ENCODE measurements around the gene OTOGL.

Gene OTOGL

DNA sequence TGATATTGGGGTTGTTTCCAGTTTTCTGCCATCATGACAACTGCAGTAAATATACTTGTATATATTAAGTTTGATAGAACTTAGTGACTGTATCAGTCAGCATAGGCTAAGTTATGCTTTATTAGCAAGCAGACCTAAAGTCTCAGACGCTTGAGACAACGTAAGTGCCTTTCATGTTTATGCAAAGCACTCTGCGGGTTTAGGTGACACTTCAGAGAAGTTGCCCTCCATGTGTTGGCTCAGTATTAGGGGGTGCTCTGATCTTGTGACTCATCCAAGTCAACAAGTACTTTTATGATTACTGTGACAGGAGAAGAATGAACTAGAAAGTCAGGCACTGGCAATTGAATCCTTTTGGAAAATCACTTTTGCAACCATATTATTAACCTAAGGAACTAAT lies 13.3 kb upstream of the OTOGL start:
- Histone ChIP-seq H3K27ac (no peak overlapping the region), H3K36me3 (ENCODE audit: insufficient read depth) (no peaks in the 10 kb centered on the region), H3K79me2 (ENCODE audit: insufficient read depth, low read depth) (no peaks in the 10 kb centered on the region), H3K4me3 (IDR thresholded peaks at IDR 0.05; ENCODE audit: insufficient read depth, low read depth, low read length) (no peak overlapping the region), H3K9ac (no peak overlapping the region), H2AFZ (ENCODE audit: low read depth) (no peak overlapping the region), H3K4me1 (ENCODE audit: low read depth, poor library complexity, severe bottlenecking) (peaks cover 41% of the 10 kb centered on the region), H3K4me2 (no peak overlapping the region), H4K20me1 (ENCODE audit: insufficient read depth) (no peaks in the 10 kb centered on the region), H3K27me3 (ENCODE audit: insufficient read depth, low read depth) (no peaks in the 10 kb centered on the region)
- TF ChIP-seq, protein P1, sequence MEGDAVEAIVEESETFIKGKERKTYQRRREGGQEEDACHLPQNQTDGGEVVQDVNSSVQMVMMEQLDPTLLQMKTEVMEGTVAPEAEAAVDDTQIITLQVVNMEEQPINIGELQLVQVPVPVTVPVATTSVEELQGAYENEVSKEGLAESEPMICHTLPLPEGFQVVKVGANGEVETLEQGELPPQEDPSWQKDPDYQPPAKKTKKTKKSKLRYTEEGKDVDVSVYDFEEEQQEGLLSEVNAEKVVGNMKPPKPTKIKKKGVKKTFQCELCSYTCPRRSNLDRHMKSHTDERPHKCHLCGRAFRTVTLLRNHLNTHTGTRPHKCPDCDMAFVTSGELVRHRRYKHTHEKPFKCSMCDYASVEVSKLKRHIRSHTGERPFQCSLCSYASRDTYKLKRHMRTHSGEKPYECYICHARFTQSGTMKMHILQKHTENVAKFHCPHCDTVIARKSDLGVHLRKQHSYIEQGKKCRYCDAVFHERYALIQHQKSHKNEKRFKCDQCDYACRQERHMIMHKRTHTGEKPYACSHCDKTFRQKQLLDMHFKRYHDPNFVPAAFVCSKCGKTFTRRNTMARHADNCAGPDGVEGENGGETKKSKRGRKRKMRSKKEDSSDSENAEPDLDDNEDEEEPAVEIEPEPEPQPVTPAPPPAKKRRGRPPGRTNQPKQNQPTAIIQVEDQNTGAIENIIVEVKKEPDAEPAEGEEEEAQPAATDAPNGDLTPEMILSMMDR (conservative IDR thresholded peaks at IDR 0.05; ENCODE audit: low read depth, low read length): no peak

DNA sequence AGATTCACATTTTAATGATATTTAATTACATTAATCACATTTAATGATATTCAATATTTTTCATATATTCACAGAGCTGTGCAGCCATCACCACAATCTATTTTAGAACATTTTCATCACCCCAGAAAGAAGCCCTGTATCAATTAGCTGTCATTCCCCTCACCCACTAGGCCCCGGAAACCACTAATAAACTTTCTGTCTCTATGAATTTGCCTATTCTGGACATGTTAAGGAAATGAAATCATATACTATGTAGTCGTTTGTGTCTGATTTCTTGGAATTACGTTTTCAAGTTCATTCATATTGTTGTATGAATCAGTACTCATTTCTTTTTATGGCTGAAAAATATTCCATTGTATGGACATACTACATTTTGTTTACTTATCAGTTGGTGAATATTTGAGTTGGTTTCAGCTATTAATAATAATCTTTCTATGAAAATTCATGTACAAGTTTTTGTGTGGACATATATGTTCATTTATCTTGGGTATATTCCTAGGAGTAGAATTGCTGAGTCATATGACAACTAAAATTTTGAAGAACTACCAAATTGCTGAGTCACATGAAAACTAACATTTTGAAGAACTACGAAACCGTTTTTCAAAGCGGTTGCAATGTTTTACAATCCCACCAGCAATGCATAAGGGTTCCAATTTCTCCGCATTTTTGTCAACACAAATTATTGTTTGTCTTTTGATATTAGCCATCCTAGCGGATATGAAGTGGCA lies 11.7 kb upstream of the OTOGL start:
- Histone ChIP-seq H3K27ac (no peak overlapping the region), H2AFZ (ENCODE audit: low read depth) (no peak overlapping the region), H3K9ac (no peak overlapping the region), H4K20me1 (ENCODE audit: insufficient read depth) (no peaks in the 10 kb centered on the region), H3K4me2 (no peak overlapping the region), H3K27me3 (ENCODE audit: insufficient read depth, low read depth) (no peaks in the 10 kb centered on the region), H3K36me3 (ENCODE audit: insufficient read depth) (no peaks in the 10 kb centered on the region), H3K79me2 (ENCODE audit: insufficient read depth, low read depth) (no peaks in the 10 kb centered on the region), H3K4me1 (ENCODE audit: low read depth, poor library complexity, severe bottlenecking) (peaks cover 39% of the 10 kb centered on the region), H3K4me3 (IDR thresholded peaks at IDR 0.05; ENCODE audit: insufficient read depth, low read depth, low read length) (no peak overlapping the region)
- TF ChIP-seq, protein P1 (conservative IDR thresholded peaks at IDR 0.05; ENCODE audit: low read depth, low read length): no peak

DNA sequence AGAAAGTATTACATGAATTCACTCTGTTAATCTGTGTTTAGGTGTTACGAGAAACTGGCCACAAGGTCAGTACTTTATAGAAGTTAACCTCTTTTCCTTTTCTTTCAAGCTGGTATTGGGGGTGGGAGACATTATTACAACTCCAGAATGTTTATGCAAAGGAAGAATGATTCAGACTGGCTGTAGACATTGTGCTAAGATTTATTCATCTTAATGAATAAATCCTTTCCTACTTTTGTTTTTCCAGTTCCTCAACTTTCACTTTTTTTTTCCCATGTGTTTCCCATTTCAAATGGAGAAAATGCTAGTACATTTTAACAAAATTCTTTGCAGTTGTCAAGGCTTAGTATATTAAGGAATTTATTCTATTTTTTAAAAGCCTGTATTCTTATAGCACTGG lies 1.3 kb downstream of the OTOGL start:
- TF ChIP-seq, protein P1 (conservative IDR thresholded peaks at IDR 0.05; ENCODE audit: low read depth, low read length): no peak
- no peak overlapping the region for H3K4me3 ChIP-seq (IDR thresholded peaks at IDR 0.05; ENCODE audit: insufficient read depth, low read depth, low read length)
- no peaks in the 10 kb centered on the region for H3K4me1 ChIP-seq (ENCODE audit: low read depth, poor library complexity, severe bottlenecking)
- H3K79me2 ChIP-seq (ENCODE audit: insufficient read depth, low read depth): no peaks in the 10 kb centered on the region
- no peak overlapping the region for H2AFZ ChIP-seq (ENCODE audit: low read depth)
- no peaks in the 10 kb centered on the region for H4K20me1 ChIP-seq (ENCODE audit: insufficient read depth)
- H3K4me2 ChIP-seq: no peak overlapping the region
- H3K27me3 ChIP-seq (ENCODE audit: insufficient read depth, low read depth): no peaks in the 10 kb centered on the region
- H3K36me3 ChIP-seq (ENCODE audit: insufficient read depth): no peaks in the 10 kb centered on the region
- H3K9ac ChIP-seq: no peak overlapping the region
- H3K27ac ChIP-seq: no peak overlapping the region

DNA sequence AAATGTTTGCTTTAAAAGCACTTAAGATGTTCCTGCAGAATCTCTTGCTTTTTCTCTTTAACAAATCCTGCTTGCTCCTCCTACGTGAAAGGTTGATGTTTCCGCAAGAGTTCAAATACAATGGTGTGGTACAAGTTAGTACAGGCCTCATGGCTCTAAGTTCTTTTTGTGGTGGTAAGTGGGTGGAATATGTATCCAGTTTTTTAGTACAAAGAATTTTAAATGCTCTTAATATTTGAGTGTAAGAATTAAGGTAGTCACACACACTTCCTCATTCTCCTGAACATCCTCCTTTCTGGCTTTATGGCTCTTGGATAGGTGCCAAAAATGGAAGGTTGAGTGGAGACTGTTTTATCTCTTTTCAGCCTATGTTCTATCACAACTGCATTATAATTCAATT lies 1.8 kb downstream of the OTOGL start:
- TF ChIP-seq, protein P1 (conservative IDR thresholded peaks at IDR 0.05; ENCODE audit: low read depth, low read length): no peak
- Histone ChIP-seq H3K9ac (no peak overlapping the region), H3K4me2 (no peak overlapping the region)

More for the DNA sequence above, 1.8 kb downstream of the OTOGL start:
- Histone ChIP-seq H3K79me2 (ENCODE audit: insufficient read depth, low read depth) (no peaks in the 10 kb centered on the region), H2AFZ (ENCODE audit: low read depth) (no peak overlapping the region), H3K4me3 (IDR thresholded peaks at IDR 0.05; ENCODE audit: insufficient read depth, low read depth, low read length) (no peak overlapping the region), H3K4me1 (ENCODE audit: low read depth, poor library complexity, severe bottlenecking) (no peaks in the 10 kb centered on the region), H3K27ac (no peak overlapping the region), H3K27me3 (ENCODE audit: insufficient read depth, low read depth) (no peaks in the 10 kb centered on the region), H3K36me3 (ENCODE audit: insufficient read depth) (no peaks in the 10 kb centered on the region), H4K20me1 (ENCODE audit: insufficient read depth) (no peaks in the 10 kb centered on the region)

Data from KMS-11 (cell line).